GM10847 (cell line): ENCODE measurements around the gene MACROD2.

Source experiments
- POLR2A ChIP-seq: IDR thresholded peaks from 2 replicates; pipeline ENCODE4 v1.6.1; 2011; ENCODE audit not compliant: insufficient read length; ENCODE audit errors: extremely low read depth

Gene MACROD2

GRCh38 chr20:14385176-14385740, 389.9 kb downstream of the MACROD2 start:
- TF ChIP-seq POLR2A, result no peak

- TF ChIP-seq POLR2A, result no peak
These were observed 391.4 kb downstream of the MACROD2 start for GRCh38 chr20:14386726-14387125.

GRCh38 chr20:14401479-14402138, 406.3 kb downstream of the MACROD2 start:
- no peak for TF ChIP-seq POLR2A

GRCh38 chr20:14404515-14404914, 409.2 kb downstream of the MACROD2 start:
- TF ChIP-seq POLR2A, result no peak

- TF ChIP-seq POLR2A, result no peak
These were observed 411.2 kb downstream of the MACROD2 start for GRCh38 chr20:14406495-14406894.

GRCh38 chr20:14407336-14407735, 412.0 kb downstream of the MACROD2 start:
- no peak for TF ChIP-seq POLR2A

- no peak for TF ChIP-seq POLR2A
These were observed 415.7 kb downstream of the MACROD2 start for GRCh38 chr20:14410869-14411555.

- no peak for TF ChIP-seq POLR2A
These were observed 416.9 kb downstream of the MACROD2 start for GRCh38 chr20:14412065-14412681.

- TF ChIP-seq POLR2A, result no peak
These were observed 418.5 kb downstream of the MACROD2 start for GRCh38 chr20:14413835-14414234.

GRCh38 chr20:14414560-14414959, 419.2 kb downstream of the MACROD2 start:
- TF ChIP-seq POLR2A, result no peak

GRCh38 chr20:14415467-14415866, 420.2 kb downstream of the MACROD2 start:
- TF ChIP-seq POLR2A, result no peak

- no peak for TF ChIP-seq POLR2A
These were observed 423.1 kb downstream of the MACROD2 start for GRCh38 chr20:14418376-14418775.

- TF ChIP-seq POLR2A, result no peak
These were observed 427.6 kb downstream of the MACROD2 start for GRCh38 chr20:14422892-14423291.

- no peak for TF ChIP-seq POLR2A
These were observed 436.3 kb downstream of the MACROD2 start for GRCh38 chr20:14431568-14431967.

- TF ChIP-seq POLR2A, result no peak
These were observed 436.8 kb downstream of the MACROD2 start for GRCh38 chr20:14432085-14432484.

- no peak for TF ChIP-seq POLR2A
These were observed 437.3 kb downstream of the MACROD2 start for GRCh38 chr20:14432597-14432996.
